ENCODE measurements around the gene OPCML. TPM values are rescaled to one million over a fixed set of nuclear protein-coding genes. Genes with fewer than 3 reads are reported as not detected.

The OPCML gene
- total RNA-seq, 1 experiment from 2014 or later: not detected

GRCh38 chr11:133497477-133498140 lies 34.7 kb downstream of the OPCML start:
- Histone ChIP-seq H3K27me3 (ENCODE audit: control insufficient read depth, insufficient read depth, low read length) (peaks cover 2% of the 10 kb centered on the region; the same call in 1 of the 2 replicates), H3K4me3 (ENCODE audit: low read depth in 2 of 2, low read length in 2 of 2) (no peak overlapping the region), H3K4me1 (ENCODE audit: control insufficient read depth, insufficient read depth, low read length) (no peaks in the 10 kb centered on the region), H3K27ac (ENCODE audit: low read length) (no peak overlapping the region), H3K36me3 (ENCODE audit: control insufficient read depth, insufficient read depth, low read length) (no peaks in the 10 kb centered on the region), H3K9me3 (ENCODE audit: control insufficient read depth, insufficient read depth, low read depth, low read length) (no peaks in the 10 kb centered on the region)
- no peak for DNase-seq (ENCODE audit: low read depth, low spot score)
- ATAC-seq: no peak
- intact Hi-C loops (cut with micrococcal nuclease; ENCODE audit: unreplicated experiment): no loop called here
- ChIA-PET CTCF (no interaction called here), POLR2A (no interaction called here)
- BruUV-seq (replicated peaks): no TSS peak
- in situ Hi-C loops (cut with HindIII; ENCODE audit: low pct_unique_long_range_greater_than_20kb, low sequenced_read_pairs): no loop called here
- TF ChIP-seq REST (IDR thresholded peaks at IDR 0.05; ENCODE audit: insufficient read depth in 1 of 2, low read depth in 2 of 2, low read length in 1 of 2): no peak
- no peak for TF ChIP-seq POLR2AphosphoS5 (IDR thresholded peaks at IDR 0.05; ENCODE audit: low read depth, low read length)
- TF ChIP-seq SIN3A (IDR thresholded peaks at IDR 0.05; ENCODE audit: borderline replicate concordance, insufficient read depth, low read depth, low read length): no peak
- no peak for TF ChIP-seq CTCF (IDR thresholded peaks at IDR 0.05)

GRCh38 chr11:133492895-133493294 lies 39.4 kb downstream of the OPCML start:
- H3K27ac ChIP-seq (ENCODE audit: low read length): no peak overlapping the region
- H3K9me3 ChIP-seq (ENCODE audit: control insufficient read depth, insufficient read depth, low read depth, low read length): no peaks in the 10 kb centered on the region
- BruUV-seq (replicated peaks): no TSS peak
- no peak for TF ChIP-seq REST (IDR thresholded peaks at IDR 0.05; ENCODE audit: insufficient read depth in 1 of 2, low read depth in 2 of 2, low read length in 1 of 2)
- no peak for TF ChIP-seq SIN3A (IDR thresholded peaks at IDR 0.05; ENCODE audit: borderline replicate concordance, insufficient read depth, low read depth, low read length)
- TF ChIP-seq POLR2AphosphoS5 (IDR thresholded peaks at IDR 0.05; ENCODE audit: low read depth, low read length): no peak
- no peak for TF ChIP-seq TCF7L2 (IDR thresholded peaks at IDR 0.05; ENCODE audit: low read depth, low read length)
- no peak for TF ChIP-seq CTCF (IDR thresholded peaks at IDR 0.05)
- intact Hi-C loops (cut with micrococcal nuclease; ENCODE audit: unreplicated experiment) (no loop called here), in situ Hi-C loops (cut with HindIII; ENCODE audit: low pct_unique_long_range_greater_than_20kb, low sequenced_read_pairs) (no loop called here)
- ATAC-seq (no peak), DNase-seq (ENCODE audit: low read depth, low spot score) (no peak)
- ChIA-PET CTCF (no interaction called here), POLR2A (no interaction called here)
- no peak overlapping the region for H3K4me3 ChIP-seq (ENCODE audit: low read depth in 2 of 2, low read length in 2 of 2)
- no peaks in the 10 kb centered on the region for H3K4me1 ChIP-seq (ENCODE audit: control insufficient read depth, insufficient read depth, low read length)
- no peaks in the 10 kb centered on the region for H3K27me3 ChIP-seq (ENCODE audit: control insufficient read depth, insufficient read depth, low read length)
- no peaks in the 10 kb centered on the region for H3K36me3 ChIP-seq (ENCODE audit: control insufficient read depth, insufficient read depth, low read length)
